Activated naive CD8-positive, alpha-beta T cell (primary cell): ENCODE data around the gene ABAT.
"Not testable (repeated sequence)": the region's sequence is repeated elsewhere in the genome, so short reads cannot be mapped to it uniquely, and the experiment has no call there.

Source experiments
- H3K27ac Mint-ChIP-seq: one replicate; pipeline ENCODE4 v1.8.0; 2021; ENCODE audit warnings: mixed read lengths
- H3K27me3 Mint-ChIP-seq: one replicate; pipeline ENCODE4 v1.8.0; 2021; ENCODE audit warnings: mixed read lengths
- H3K36me3 Mint-ChIP-seq: one replicate; pipeline ENCODE4 v1.8.0; 2021; ENCODE audit warnings: mixed read lengths
- H3K4me1 Mint-ChIP-seq: one replicate; pipeline ENCODE4 v1.8.0; 2021; ENCODE audit warnings: low read depth, mixed read lengths
- H3K4me3 Mint-ChIP-seq: one replicate; pipeline ENCODE4 v1.8.0; 2021; ENCODE audit warnings: mild to moderate bottlenecking, mixed read lengths
- H3K9me3 Mint-ChIP-seq: one replicate; pipeline ENCODE4 v1.8.0; 2021; ENCODE audit warnings: low read depth, mixed read lengths

The ABAT gene

GRCh38 chr16:8644211-8645140 lies 29.9 kb upstream of the ABAT start:
- peak overlapping the region; percentile 47 for H3K27ac Mint-ChIP-seq
- peaks cover 25% of the 10 kb centered on the region for H3K36me3 Mint-ChIP-seq
- H3K27me3 Mint-ChIP-seq, result no peaks in the 10 kb centered on the region
- H3K4me3 Mint-ChIP-seq, result peak overlapping the region; percentile 22
- no peaks in the 10 kb centered on the region for H3K9me3 Mint-ChIP-seq
- peaks cover 13% of the 10 kb centered on the region for H3K4me1 Mint-ChIP-seq

- H3K36me3 Mint-ChIP-seq, result peaks cover 25% of the 10 kb centered on the region
- no peaks in the 10 kb centered on the region for H3K9me3 Mint-ChIP-seq
- H3K27me3 Mint-ChIP-seq, result no peaks in the 10 kb centered on the region
- H3K27ac Mint-ChIP-seq, result peak overlapping the region; percentile 47
- H3K4me3 Mint-ChIP-seq, result peak overlapping the region; percentile 22
- H3K4me1 Mint-ChIP-seq, result peaks cover 13% of the 10 kb centered on the region
Measured at GRCh38 chr16:8645141-8645521, 29.3 kb upstream of the ABAT start.

- Mint-ChIP-seq H3K4me1 (peaks cover 13% of the 10 kb centered on the region), H3K27ac (no peak overlapping the region), H3K4me3 (no peak overlapping the region), H3K27me3 (no peaks in the 10 kb centered on the region), H3K36me3 (peaks cover 25% of the 10 kb centered on the region), H3K9me3 (no peaks in the 10 kb centered on the region)
Measured at GRCh38 chr16:8645831-8646230, 28.6 kb upstream of the ABAT start.

- Mint-ChIP-seq H3K27ac (no peak overlapping the region), H3K27me3 (no peaks in the 10 kb centered on the region), H3K4me3 (no peak overlapping the region), H3K36me3 (peaks cover 25% of the 10 kb centered on the region), H3K4me1 (peaks cover 13% of the 10 kb centered on the region), H3K9me3 (no peaks in the 10 kb centered on the region)
Measured at GRCh38 chr16:8646326-8647053, 27.9 kb upstream of the ABAT start.

GRCh38 chr16:8647721-8648318 lies 26.6 kb upstream of the ABAT start:
- Mint-ChIP-seq H3K27ac (no peak overlapping the region), H3K4me3 (no peak overlapping the region), H3K4me1 (peaks cover 13% of the 10 kb centered on the region), H3K27me3 (no peaks in the 10 kb centered on the region), H3K9me3 (no peaks in the 10 kb centered on the region), H3K36me3 (peaks cover 16% of the 10 kb centered on the region)

- Mint-ChIP-seq H3K4me1 (peaks cover 11% of the 10 kb centered on the region), H3K4me3 (no peak overlapping the region), H3K27me3 (no peaks in the 10 kb centered on the region), H3K27ac (no peak overlapping the region), H3K9me3 (no peaks in the 10 kb centered on the region), H3K36me3 (peaks cover 13% of the 10 kb centered on the region)
Measured at GRCh38 chr16:8648877-8649276, 25.5 kb upstream of the ABAT start.

- Mint-ChIP-seq H3K4me3 (no peak overlapping the region), H3K4me1 (peaks cover 3% of the 10 kb centered on the region), H3K27ac (no peak overlapping the region), H3K36me3 (peaks cover 8% of the 10 kb centered on the region), H3K9me3 (no peaks in the 10 kb centered on the region), H3K27me3 (no peaks in the 10 kb centered on the region)
Measured at GRCh38 chr16:8649829-8650554, 24.4 kb upstream of the ABAT start.

GRCh38 chr16:8651958-8652357 lies 22.5 kb upstream of the ABAT start:
- H3K27ac Mint-ChIP-seq, H3K4me1 Mint-ChIP-seq: not testable (repeated sequence)

GRCh38 chr16:8655184-8655717 lies 19.2 kb upstream of the ABAT start:
- H3K9me3 Mint-ChIP-seq, result no peaks in the 10 kb centered on the region
- H3K27ac Mint-ChIP-seq, result no peak overlapping the region
- H3K4me1 Mint-ChIP-seq, result peaks cover 3% of the 10 kb centered on the region
- no peak overlapping the region for H3K4me3 Mint-ChIP-seq
- no peaks in the 10 kb centered on the region for H3K36me3 Mint-ChIP-seq
- no peaks in the 10 kb centered on the region for H3K27me3 Mint-ChIP-seq

More at GRCh38 chr16:8651958-8652357, 22.5 kb upstream of the ABAT start:
- not testable (repeated sequence) for H3K36me3 Mint-ChIP-seq, H3K27me3 Mint-ChIP-seq, H3K9me3 Mint-ChIP-seq, H3K4me3 Mint-ChIP-seq

GRCh38 chr16:8656376-8656775 lies 18.0 kb upstream of the ABAT start:
- H3K36me3 Mint-ChIP-seq, result no peaks in the 10 kb centered on the region
- no peaks in the 10 kb centered on the region for H3K9me3 Mint-ChIP-seq
- H3K4me3 Mint-ChIP-seq, result no peak overlapping the region
- peaks cover 3% of the 10 kb centered on the region for H3K4me1 Mint-ChIP-seq
- H3K27ac Mint-ChIP-seq, result no peak overlapping the region
- H3K27me3 Mint-ChIP-seq, result no peaks in the 10 kb centered on the region

- no peaks in the 10 kb centered on the region for H3K4me1 Mint-ChIP-seq
- no peaks in the 10 kb centered on the region for H3K9me3 Mint-ChIP-seq
- H3K27me3 Mint-ChIP-seq, result no peaks in the 10 kb centered on the region
- H3K27ac Mint-ChIP-seq, result no peak overlapping the region
- H3K4me3 Mint-ChIP-seq, result no peak overlapping the region
- H3K36me3 Mint-ChIP-seq, result peaks cover 6% of the 10 kb centered on the region
Measured at GRCh38 chr16:8660841-8661301, 13.5 kb upstream of the ABAT start.

- no peak overlapping the region for H3K27ac Mint-ChIP-seq
- no peaks in the 10 kb centered on the region for H3K9me3 Mint-ChIP-seq
- no peaks in the 10 kb centered on the region for H3K4me1 Mint-ChIP-seq
Measured at GRCh38 chr16:8661703-8662102, 12.7 kb upstream of the ABAT start.

GRCh38 chr16:8663192-8664089 lies 11.0 kb upstream of the ABAT start:
- Mint-ChIP-seq H3K36me3 (peaks cover 11% of the 10 kb centered on the region), H3K4me1 (no peaks in the 10 kb centered on the region), H3K27ac (no peak overlapping the region), H3K4me3 (no peak overlapping the region), H3K9me3 (no peaks in the 10 kb centered on the region), H3K27me3 (no peaks in the 10 kb centered on the region)

More at GRCh38 chr16:8661703-8662102, 12.7 kb upstream of the ABAT start:
- Mint-ChIP-seq H3K36me3 (peaks cover 6% of the 10 kb centered on the region), H3K27me3 (no peaks in the 10 kb centered on the region), H3K4me3 (no peak overlapping the region)
